Germinal center (tissue), 1 donor: ENCODE results near the gene PALLD.

Experiments
- DNase-seq: peaks from one replicate; pipeline ENCODE4 v3.0.0; 2012; ENCODE audit warnings: mixed read lengths, low spot score

The PALLD gene

DNA sequence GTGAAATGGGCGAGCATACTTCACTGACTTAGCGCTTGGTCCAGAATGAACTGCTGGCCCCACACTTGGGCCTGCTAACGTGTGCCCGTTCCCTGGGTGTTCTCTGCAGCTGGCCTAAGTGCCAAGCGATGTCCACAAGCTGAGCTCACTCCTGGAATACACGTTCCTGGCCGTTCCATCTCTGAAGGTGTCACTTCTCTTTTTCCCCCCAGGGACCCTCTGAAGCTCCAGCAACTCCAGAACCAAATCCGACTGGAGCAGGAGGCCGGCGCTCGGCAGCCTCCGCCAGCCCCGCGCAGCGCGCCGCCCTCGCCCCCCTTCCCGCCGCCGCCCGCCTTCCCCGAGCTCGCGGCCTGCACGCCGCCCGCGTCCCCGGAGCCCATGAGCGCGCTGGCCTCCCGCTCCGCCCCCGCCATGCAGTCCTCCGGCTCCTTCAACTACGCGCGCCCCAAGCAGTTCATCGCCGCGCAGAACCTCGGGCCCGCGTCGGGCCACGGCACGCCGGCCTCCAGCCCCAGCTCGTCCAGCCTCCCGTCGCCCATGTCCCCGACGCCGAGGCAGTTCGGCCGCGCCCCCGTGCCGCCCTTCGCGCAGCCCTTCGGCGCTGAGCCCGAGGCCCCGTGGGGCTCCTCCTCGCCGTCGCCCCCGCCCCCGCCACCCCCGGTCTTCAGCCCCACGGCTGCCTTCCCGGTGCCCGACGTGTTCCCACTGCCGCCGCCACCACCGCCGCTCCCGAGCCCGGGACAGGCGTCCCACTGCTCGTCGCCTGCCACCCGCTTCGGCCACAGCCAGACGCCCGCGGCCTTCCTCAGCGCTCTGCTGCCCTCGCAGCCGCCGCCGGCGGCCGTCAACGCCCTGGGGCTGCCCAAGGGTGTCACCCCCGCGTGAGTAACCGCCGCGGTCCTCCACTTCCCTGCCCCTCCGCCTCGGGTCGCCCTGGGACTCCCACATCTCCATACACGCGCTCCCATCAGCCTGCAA lies 380.9 kb downstream of the PALLD start:
- peak; percentile 27 for DNase-seq

DNA sequence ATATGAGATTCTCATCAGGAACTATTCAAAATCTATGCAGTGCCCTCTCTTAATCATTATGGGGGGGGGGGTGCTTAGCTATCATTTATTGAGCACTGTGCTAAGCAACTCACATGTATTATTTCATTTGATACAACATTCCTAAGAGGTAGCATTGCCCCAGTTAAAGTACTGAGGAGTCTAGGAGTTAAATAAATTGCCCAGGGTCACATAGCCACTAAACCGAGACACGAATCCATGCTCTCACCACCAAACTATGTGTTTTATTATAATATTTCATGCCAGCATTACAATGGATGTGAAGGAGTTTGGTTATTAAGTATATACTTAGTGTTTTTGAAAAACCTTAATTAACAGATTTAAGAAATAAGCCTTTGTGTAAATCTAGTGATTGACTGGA lies 381.8 kb downstream of the PALLD start:
- no peak for DNase-seq

DNA sequence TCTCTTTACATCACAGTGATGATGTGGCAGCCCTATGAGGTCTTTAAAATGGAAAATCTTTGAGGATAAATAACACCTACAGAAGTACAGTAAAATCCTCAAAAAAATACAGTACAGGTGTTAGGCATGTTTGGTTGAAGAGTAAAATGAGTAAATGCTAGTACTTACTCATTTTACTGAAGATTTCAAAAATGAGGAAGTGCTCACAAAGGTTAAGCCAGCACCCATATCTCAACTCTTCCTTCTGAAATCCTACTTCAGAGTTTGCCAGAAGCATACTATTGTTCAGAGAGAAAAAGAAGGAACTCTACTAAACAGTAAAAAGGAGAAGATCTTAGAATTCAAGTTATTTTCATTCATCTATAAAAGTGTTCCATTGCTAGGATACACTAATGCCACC lies 382.3 kb downstream of the PALLD start:
- no peak for DNase-seq

DNA sequence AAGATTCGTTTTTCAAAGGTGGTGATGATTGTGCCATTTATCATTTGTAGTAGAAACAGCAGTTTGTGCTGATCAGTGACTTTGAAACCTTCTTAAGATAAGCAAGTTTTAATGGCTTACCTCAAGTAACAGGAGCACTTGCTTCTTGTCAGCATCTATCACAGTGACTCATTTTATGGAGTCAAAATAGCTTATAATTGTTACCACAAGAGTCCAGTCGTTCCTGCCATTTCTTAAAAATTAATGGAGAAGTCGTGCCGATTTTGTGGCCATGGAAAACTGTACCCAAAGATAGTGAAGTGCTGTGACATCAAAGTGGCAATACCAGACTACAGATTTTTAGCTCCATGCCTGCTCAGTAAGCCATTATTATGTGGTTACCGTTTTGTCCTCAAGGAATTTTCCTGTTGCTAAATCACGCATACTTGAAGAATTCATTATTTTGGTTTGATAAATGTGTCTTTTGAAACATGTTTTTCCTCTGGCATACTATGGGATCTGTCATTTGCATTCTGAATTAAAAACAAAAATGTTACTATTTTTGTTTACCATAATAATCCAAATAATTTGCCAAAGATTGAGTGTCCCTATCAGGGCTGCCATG lies 383.3 kb downstream of the PALLD start:
- DNase-seq, result no peak

DNA sequence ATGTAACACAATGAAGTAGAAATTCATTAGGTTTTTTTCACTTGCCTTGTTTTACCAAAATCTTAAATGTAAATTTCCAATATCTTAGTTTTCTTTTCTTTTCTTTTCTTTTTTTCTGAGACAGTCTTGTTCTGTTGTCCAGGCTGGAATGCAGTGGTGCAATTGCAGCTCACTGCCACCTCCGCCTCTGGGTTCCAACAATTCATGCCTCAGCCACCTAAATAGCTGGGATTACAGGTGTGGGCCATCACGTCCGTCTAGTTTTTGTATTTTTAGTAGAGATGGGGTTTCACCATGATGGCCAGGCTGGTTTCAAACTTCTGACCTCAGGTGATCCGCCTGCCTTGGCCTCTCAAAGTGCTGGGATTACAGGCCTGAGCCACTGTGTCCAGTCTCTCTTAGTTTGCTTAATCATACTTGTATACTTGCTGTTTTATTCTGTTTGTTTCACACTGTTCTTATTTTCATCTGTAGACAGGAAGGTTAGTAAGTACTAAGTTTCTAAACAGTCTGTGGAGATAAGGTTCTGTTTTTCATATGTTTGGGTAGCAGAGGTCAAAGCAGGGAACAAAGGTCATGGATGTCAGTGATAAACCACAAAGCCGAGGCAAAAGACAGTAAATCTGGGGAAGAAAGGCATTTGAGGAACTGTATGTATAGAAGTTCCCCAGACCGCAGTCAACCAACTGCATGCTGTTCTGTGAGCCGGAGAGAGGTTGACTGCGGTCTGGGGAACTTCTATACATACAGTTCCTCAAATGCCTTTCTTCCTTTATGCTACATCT lies 384.2 kb downstream of the PALLD start:
- DNase-seq, result peak; percentile 8

DNA sequence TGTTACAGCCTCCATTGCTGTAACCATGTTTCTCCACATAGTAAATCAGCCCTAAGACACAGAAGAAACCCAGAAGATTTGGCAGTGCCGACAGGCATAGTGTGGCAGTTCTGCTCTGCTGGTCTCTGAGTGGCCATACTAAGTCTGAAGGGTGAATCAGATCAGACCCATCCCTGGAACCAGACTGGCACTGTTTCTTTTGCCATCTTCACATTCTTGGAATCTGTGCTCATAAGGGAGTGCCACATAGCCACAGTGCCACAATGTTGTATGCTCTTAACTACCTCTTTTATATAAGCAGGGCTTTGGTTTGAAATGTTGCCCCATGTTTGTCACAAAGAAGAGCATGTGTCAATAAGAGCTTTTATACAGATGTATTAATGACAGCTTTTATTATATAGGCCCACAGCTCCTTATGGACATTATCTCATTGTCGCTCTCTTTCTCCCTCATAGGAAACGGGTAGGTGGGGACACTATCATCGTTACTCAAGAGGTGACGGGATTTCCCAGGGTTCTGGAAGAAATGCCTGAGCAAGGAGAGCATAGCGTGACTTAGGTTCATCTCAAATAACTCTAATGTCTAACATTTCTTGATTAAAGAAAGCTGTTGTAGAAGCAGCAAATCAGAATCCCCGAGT lies 385.0 kb downstream of the PALLD start:
- DNase-seq, result no peak

DNA sequence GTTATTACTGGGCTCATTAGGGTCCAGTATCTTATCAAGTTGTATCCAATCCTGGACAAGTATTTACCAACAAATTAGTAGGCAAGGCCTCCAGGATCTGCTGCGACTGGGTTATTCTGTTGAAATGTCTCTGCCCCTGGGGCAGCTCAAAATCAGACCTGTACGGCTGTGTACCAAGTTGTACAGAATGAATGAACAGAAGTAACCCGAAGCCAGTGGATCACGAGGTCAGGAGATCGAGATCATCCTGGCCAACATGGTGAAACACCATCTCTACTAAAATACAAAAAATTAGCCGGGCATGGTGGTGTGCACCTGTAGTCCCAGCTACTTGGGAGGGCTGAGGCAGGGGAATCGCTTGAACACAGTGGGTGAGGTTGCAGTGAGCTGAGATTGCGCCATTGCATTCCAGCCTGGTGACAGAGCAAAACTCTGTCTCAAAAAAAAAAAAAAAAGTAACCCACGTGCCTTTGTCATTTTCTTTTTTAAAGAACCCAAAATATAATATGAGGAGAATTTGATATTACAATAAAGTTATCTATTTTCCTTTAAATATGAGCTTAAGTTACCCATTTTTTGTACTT lies 385.9 kb downstream of the PALLD start:
- no peak for DNase-seq

DNA sequence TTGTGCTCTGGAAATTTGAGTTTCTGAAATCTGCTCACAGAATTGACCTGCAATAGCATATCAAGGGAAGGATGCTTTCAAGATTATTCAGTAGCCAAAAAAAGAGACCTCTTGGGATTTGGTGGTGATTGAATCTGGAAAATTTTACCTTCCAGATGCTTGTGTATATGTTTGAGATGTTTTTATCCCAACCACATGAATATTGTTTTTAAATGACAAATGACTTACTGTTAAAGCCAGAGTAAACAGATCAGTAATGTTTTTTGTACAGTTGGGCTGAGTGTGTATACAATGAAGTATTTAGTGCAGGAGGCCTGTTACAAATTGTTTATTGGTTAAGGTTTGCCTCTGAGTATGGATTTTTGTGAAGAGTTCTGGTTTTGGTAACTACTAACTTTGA lies 386.7 kb downstream of the PALLD start:
- no peak for DNase-seq

DNA sequence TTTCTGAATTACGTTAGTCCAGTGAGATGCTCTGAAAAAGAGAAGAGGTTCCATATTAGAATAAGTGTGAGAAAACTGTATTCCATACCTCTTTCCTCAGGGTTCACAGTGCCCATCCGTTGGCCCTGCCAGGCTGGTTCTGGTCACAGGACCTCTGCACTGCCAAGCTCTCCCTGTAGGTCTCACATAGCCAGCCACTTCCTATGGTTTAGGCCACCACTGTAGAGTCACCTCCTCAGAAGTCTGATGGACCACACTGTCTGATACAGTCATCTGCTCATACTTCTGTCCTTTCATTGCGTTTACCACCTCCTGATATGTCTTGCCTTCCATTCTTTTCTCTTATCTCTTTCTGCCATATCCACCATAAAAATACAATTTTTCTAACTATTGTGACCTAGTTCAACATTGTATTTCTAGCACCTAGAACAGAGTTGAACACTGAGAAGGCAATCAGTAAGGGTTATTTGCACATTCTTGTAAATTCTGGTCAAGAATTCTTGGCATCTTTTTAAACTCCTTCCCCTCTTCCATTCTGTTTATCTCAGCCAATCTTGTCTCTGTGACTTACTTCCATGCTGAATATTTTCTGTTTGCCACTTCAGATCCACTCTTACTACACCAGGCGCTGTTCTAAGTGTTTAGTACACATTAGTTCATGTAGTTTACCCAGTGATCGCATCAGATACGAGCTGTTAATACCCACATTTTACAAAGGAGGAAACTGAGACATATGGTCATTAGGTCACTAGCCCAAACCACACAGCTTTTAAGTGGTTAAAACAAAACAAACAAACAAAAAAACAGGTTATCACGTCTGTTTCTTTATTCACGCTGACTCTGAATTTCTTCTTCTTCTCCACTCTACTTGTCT lies 387.6 kb downstream of the PALLD start:
- no peak for DNase-seq

DNA sequence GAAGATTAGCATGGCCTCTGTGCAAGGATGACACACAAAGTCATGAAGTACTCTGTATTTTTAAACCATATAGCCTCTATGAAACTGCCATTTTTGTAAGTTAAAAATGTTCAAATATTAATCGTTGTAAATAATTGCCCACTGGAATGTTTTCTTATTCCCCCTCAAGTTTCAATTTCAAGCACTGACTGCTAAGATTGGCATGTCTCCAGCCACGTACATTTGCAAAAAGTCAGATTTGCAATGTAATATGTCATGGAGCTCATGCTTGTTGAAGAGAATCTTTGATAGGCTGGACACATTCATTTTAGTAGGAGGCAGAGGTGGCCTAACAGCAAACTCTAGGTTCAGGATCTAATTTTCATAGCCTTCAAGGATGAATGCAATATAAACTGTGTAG lies 388.5 kb downstream of the PALLD start:
- no peak for DNase-seq

DNA sequence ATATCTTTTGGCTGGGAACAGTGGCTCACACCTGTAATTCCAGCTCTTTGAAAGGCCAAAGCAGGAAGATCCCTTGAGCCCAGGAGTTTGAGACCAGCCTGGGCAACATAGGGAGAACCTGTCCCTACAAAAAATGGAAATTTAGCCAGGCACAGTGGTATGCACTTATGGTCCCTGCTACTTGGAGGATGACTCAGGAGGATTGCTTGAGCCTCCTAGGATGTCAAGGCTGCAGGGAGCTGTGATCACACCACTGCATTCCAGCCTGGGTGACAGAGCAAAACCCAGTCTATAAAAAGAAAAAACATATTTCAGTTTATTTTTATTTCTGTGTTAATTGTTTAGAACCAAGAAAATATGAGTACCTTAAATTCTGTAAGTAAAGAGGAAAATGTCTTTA lies 389.5 kb downstream of the PALLD start:
- no peak for DNase-seq

DNA sequence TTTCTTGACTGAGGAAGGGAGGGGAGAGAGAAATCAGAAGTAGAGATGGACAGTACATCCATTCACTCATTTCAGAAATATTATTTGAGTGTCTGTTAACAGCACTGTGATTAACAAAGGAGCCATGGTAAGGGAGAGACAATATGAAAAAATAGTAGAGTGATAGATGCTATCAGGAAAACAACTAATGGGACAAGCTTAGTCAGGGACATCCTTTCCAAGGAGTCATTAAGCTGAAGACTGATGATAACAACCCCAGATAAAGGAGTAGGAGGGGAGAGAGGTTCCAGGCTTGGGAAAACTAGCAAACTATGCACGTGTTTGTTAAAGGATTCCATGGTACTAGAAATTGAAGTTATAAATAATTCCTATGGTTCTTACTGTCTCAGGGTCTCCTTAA lies 391.0 kb downstream of the PALLD start:
- DNase-seq, result no peak

DNA sequence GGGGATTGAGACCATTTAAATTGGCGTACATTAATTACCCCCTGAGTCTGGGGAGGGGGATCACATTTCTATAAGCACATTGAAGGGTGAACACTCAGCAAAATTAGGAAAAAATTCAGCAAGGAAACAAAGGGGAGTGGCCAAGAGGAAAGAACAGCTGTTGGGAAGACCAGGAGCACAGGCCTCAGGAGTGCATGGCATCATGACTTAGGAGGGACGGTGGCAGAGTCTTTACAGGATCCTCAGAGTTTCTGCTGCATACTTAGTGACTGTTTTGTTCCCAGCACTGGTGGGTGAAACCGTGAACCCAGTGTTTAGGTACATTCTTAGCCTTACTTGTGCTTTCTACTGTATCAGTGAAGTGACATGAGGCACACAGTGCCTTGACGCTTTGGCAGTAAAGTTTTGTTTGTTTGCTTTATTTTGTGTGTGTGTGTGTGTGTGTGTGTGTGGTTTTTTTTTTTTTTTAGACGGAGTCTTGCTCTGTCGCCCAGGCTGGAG lies 391.9 kb downstream of the PALLD start:
- no peak for DNase-seq

DNA sequence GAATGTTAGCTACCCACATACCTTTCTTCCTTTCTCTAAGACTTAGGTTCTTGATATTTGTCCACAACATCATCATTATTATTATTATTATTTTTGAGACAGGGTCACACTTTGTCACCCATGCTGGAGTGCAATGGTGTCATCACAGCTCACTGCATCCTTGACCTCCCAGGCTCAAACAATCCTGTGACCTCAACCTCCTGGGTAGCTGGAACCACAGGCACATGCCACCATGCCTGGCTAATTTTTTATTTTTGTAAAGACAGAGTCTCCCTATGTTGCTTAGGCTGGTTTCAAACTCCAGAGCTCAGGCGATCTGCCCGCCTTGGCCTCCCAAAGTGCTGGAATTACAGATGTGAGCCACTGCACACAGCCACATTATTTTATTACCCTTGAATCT lies 394.2 kb downstream of the PALLD start:
- DNase-seq, result no peak

DNA sequence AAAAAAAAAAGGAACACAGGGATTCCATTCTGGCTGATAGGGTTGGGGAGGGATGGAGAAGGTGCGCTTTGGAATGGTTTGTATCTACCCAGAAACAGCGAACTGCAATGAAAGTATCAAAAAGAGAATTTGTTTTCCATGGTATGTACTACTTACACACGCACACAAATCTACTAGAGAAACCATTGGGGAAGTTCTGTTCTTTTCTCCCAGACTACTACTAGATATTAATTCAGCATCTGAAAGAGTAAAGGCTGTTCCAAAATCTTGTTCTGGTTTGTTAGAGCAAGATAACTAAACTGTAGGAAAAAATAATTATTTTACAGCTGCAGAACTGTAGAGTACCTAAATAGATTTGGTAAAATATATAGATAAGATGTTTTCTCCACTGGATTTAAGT lies 394.8 kb downstream of the PALLD start:
- DNase-seq, result no peak

DNA sequence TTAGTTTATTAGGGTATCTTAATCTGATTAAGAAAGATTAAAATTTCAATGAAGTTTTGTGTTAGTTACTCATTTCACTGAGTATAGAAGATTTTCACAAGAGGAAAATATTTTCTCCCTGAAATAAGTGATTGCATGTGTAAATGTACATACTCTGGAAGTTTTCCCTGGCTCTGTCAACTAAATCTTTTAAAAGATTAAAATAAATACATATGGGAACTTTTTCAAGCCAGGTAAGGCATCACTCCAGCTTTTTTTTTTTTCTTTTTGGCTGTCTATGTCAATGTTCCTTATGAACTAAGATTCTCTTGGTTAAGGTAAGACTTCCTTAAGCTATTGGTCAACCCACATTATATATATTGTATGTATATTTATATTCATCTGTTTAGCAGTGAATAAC lies 395.6 kb downstream of the PALLD start:
- DNase-seq, result no peak

DNA sequence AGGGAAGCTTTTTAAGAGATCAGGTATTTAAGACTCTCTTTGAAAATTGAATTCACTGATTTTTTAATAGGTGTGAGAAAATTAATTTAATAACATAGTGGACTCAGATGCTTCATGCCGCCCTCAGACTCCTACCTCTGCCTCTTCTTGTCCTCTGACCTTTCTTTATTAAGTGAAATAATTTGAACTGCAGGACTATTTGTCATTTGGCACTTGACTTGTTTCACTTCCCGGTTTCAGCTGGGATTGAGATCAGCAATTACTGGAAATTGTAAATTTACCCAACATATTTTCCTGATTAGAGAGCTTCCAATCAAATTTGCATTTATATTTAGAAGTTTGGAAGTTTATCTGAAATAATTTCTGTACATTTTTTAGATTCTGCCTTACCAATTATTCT lies 396.4 kb downstream of the PALLD start:
- DNase-seq, result no peak

DNA sequence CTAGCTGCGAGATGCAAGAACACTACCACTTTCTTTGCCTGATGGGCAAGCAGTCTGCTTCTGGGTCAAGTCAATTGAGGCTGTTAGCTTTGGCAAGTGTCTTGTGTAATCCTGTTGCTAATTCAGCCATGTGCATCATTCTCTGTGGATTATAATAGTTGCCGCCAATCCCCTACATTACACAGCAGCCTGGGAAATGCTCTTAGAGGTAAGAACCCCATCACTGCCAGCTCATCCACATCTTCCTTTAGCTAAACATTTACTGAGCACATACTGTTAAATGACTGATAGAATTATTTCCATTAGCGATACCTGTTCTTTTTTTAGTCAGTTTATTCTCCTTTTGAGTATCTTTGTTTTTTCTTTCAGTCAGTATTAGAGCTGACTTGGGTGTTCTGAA lies 397.0 kb downstream of the PALLD start:
- no peak for DNase-seq

DNA sequence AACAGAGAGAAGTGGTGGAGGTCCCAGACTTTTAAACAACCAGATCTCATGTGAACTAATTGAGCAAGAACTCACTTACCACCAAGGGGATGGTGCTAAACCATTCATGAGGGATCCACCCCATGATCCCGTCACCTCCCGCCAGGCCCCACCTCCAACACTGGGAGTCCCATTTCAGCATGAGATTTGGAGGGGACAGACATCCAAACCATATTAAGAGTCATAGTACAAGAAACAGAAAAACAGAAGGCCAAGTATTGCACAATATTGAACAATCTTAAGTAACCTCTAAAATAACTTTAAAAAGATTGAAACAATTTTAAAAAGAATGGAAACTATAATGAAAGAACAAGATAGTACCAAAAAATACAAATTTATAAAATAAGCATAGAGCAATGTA lies 403.2 kb downstream of the PALLD start:
- DNase-seq, result no peak

DNA sequence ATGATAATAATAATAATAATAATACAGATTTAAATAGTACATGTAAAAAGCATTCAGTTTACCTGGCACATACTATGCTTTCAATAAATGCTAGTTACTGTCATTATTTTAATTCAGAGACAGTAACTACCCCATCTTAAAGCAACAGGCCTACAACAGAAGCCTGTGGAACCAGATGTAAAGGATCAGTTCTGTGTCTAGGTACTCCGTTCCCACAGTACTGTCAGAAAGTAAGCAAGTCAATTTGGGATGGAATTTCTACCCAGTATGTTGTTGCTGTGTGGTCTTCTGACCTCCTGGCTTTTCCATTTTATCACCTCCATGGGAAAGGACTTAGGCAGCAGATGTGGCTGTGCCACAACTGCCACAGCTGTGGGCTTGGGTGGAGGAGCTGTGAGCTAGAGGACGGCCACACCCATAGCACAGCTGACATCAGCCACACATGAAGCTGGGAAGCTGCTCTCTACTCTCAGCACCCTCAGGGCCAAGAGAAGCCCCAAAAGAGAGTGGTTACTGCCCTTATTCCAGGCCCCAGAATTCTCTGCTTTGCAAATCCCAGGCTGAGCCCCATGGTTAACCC lies 410.4 kb downstream of the PALLD start:
- no peak for DNase-seq
